ENCODE measurements around the gene DIABLO.

- TF ChIP-seq CTCF (IDR thresholded peaks at IDR 0.05; ENCODE audit: low read depth, low read length) (no peak), EZH2phosphoT487 (IDR thresholded peaks at IDR 0.05; ENCODE audit: low read depth) (no peak)
These were observed 2.2 kb upstream of the DIABLO start for GRCh38 chr12:122228092-122228491.

Data from OCI-LY3 (cell line).